GM18505 (cell line): ENCODE measurements around the gene PKLR.
"Not testable (repeated sequence)": the region's sequence is repeated elsewhere in the genome, so short reads cannot be mapped to it uniquely, and the experiment has no call there.

Experiments used
- ATAC-seq: cut with Tn5 transposase; IDR thresholded peaks from one replicate; pipeline ENCODE4 v1.9.1; 2021; ENCODE audit not compliant: unreplicated experiment
- POLR2A ChIP-seq: IDR thresholded peaks from 4 replicates; pipeline ENCODE4 v1.6.1; 2011; ENCODE audit warnings: borderline replicate concordance; ENCODE audit not compliant: insufficient read depth, insufficient read length; ENCODE audit errors: extremely low read depth

Gene PKLR

DNA sequence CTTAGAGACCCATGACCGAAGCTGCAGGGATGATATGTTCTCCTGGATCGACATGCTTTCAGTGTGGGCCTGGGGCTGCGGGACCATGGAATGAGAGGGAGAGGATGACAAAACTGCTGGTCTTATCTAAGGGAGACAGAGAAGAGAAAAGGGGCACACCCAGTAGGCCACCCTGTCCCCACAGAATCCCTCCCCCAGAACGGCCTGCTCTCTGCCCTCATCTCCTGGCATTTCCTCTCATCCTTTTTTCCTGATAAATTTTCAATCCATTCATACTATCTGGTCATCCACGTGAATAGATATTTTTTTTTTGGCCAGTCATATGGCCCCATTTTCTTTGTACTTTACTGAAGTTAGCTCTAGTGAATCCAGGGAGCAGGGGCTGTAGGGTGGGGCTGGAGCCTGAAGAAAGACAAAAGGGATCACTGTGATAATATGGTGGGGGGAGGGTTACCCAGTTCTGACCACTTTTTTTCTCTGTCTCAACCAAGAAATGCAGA is at the start of gene PKLR:
Gene PKLR (minus strand): TSS at position 97 of the 500 bp plus-strand sequence. CDS start 43 bp downstream, at position 54.
- TF ChIP-seq POLR2A = no peak
- ATAC-seq = no peak

DNA sequence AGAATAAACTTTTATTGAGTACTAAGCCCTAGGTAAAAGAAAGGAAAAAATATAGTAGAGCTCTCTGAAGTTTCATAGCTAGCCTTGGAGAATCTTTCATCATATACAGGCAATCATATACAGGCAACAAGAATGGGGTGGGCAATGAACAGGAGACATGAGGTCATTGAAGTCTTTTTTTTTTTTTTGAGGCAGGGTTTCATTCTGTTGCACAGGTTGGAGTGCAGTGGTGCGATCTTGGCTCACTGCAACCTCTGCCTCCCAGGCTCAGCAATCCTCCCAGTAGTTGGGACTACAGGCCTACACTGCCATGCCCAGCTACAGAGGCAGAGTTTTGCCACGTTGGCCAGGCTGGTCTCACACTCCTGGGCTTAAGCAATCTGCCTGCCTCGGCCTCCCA is 41.6 kb upstream of the PKLR start:
- no peak for TF ChIP-seq POLR2A

DNA sequence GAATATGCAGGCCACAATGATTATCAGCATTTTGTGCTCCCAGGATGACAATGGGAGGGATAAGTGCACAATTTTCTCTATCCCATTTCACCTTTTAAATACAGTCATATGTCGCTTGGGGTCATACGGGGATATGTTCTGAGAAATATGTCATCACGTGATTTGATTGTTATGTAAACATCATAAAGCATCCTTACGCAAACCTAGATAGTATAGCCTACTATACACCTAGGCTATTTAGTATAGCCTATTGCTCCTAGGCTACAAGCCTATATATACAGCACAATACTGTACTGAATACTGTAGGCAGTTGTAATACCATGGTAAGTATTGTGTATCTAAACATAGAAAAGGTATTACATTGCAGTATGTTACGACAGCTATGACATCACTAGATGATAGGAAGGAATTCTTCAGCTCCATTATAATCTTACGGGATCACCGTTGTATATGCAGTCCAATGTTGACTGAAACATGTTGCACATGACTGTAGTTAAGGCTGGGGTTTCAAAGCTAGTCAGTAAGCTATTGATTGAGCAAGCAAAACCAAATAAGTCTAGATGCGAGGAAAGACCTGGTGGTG is 38.4 kb upstream of the PKLR start:
- no peak for ATAC-seq
- no peak for TF ChIP-seq POLR2A

More for the DNA sequence above, 41.6 kb upstream of the PKLR start:
- no peak for ATAC-seq

DNA sequence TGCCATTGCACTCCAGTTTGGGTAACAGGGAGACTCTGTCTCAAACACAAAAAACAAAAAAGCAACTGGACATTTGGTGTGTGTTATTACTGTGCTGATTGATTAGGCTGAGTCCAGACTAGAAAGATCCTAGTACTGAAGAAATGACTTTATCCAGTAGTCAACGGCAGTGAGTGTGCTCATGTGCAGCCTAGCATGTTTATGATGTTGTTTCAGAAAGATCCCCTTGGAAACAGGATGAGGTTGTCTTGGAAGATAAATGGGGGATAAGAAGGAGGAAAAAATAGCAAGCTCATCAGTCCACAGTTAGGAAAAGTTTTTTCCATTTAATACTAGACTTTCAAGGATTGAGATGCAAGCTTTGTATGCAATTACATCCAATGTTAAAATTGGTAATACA is 33.7 kb upstream of the PKLR start:
- no peak for ATAC-seq
- no peak for TF ChIP-seq POLR2A

DNA sequence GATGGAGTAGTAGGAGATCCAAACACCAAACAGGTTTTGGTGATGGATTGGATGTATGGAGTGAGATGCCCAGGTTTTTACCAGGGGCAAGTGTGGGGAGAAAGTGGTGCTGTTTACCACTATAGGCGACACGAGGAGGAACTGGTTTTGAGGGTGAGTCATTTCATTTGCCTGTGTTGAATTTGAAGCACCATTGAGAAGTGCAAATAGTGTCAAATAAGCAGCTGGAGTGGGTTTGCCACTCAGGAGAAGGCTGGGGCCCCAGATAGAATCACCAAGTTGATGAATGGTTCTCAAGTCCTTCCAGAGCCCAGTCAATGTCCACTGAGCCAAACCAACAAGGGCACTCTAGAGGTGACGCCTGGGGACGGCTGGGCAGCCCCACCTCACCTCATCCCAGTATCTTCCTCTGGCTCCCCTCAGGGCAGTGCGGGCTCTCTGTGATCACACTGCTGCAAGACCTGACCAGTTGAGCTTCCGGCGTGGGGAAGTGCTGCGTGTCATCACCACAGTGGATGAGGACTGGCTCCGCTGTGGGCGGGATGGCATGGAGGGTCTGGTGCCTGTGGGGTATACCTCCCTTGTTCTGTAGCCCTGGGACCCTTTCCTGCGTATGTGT is 28.9 kb upstream of the PKLR start:
- ATAC-seq = no peak
- TF ChIP-seq POLR2A = no peak

DNA sequence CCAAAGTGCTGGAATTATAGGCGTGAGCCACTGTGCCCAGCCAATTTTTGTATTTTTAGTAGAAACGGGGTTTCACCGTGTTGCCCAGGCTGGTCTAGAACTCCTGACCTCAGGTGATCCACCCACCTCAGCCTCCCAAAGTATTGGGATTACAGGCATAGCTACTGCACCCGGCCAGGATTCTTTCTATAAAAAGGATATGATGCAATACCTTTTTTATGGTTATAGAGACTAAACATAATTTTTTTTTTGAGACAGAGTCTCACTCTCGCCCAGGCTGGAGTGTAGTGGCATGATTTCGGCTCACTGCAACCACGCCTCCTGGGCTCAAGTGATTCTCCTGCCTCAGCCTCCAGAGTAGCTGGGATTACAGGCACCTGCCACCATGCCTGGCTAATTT is 27.6 kb upstream of the PKLR start:
- ATAC-seq = not testable (repeated sequence)

DNA sequence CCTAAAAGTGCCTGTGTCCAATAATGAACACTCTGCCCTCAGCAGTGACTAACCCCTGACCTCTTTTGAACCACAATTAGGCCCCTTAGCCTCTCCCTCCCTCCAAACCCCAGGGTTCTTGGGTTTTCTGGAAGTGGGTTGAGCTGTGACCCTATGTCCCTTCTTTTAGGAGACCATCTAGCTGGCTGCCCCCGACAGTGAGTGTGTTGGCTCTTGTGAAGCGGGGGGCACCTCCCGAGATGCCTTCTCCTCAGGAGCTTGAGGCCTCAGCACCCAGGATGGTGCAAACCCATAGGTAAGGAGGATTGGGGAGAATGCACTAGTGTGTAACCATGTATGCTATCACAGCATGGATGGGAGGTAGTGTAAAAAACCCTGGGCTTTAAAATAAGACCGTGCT is 26.7 kb upstream of the PKLR start:
- no peak for ATAC-seq
- TF ChIP-seq POLR2A = no peak

DNA sequence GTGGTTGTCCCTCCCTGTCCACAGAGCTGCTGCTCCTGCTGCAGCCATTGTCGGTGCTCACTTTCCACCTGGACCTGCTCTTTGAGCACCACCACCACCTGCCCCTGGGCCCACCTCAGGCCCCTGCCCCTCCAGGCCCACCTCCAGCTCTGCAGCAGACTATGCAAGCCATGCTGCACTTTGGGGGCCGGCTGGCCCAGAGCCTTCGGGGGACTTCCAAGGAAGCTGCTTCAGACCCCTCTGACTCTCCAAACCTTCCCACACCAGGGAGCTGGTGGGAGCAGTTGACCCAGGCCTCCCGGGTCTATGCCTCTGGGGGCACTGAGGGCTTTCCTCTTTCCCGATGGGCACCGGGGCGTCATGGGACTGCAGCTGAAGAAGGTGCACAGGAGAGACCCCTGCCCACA is 25.4 kb upstream of the PKLR start:
- no peak for ATAC-seq
- TF ChIP-seq POLR2A = no peak

DNA sequence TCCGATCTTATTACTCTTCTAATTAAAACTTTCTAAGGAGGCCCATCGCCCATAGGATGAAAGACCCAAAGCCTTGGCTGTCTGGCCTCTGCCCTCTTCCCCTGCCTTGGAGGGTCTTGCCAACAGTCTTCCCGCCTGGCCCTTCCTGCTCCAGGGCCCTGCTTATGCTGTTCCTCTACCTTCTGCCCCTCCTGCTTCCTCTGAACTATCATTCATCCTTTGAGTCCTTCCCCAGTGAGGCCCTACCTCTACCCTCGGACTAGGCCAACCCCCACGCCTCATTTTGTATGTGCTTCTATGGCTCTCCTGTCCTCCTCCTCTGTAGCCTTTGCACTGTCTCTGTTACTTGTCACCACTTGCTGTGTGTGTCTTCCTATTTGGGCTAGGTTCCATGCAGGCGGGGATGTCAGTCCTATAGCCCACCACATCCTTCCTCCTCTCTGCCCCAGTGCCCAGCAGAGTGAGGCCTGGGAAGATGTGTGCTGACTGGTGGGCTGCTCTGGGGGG is 24.8 kb upstream of the PKLR start:
- no peak for TF ChIP-seq POLR2A
- ATAC-seq = no peak

DNA sequence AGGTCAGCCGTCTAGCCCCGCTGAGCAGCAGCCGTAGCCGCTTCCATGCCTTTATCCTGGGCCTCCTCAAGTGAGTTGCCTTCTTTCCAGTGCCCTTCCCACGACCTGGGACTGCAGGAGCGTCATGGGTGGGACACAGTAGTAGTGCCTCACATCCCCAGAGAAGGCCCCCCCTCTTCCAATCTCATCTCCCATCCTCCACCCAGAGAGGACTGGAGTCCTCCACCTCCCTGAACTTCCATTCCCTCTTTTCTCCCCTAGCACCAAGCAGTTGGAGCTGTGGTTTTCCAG is 24.3 kb upstream of the PKLR start:
- TF ChIP-seq POLR2A = no peak
- ATAC-seq = no peak

DNA sequence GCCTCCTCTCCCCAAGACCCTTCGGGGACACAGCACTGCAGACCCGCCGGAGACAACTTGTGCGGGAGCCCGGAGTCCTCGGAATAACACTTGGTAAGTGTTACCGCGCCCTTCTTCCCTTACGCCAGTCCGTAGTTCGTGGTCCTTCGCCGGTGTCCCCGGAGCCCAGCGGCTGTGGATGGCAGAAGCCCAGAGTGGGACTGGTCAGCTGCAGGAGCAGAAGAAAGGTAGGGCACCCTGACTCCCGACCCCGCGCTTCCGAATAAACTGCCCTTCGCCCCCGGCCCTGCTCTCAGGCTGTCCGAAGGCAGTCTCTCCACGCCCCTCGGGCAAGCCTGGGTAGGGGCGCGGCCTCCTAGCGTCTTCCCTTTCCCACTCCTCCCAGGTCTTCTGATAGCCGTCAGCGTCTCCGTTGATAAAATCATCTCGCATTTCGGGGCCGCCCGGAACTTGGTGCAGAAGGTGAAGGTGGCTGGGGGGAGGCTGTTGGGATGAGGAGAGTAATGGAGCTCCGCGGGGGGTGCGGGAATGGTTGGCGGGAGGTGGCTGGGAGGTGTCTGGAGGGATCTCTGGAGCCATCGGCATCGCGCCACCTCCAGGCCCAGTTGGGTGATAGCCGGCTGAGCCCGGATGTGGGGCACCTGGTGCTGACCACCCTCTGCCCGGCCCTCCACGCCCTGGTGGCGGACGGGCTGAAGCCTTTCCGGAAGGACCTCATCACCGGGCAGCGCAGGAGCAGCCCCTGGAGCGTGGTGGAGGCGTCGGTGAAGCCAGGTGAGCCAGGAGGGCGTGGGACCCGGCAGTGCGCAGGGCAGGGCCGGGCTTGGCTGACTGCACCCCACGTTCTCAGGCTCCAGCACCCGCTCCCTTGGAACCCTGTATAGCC is 23.7 kb upstream of the PKLR start:
- TF ChIP-seq POLR2A = no peak
- no peak for ATAC-seq

DNA sequence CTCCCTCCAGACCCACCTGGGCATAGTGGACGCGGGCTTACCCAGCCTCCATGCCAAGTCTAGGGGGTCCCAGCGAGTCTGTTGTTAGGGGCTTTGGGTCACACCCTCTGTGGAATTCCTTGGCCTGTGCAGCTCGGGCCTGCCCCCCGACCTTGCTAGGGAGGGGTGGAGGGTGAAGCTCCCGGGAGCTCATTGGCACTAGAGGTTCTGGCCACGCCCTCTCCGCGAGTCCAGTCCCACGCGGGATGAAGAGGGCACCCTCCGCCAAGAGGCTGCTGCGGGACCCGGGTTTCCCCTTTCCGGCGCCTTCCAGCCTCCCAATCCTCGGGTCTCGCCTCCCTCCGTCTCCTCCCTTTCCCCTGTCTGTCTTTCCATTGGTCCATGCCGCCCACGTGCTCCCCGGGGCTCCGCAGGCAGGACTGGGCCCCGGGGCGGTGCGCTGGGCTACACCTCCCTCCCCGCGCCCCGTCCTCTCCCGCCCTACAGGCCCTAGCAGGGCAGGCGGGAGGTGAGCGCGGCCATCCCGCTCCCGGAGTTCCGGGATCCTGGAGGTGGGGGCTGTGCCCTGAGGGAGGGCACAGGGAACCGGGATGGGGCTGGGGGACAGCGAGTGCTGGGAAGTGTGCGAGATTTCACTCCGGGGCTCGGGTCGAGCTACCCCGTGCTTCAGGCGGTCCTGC is 22.9 kb upstream of the PKLR start:
- TF ChIP-seq POLR2A = peak; percentile 52
- peak; percentile 57 for ATAC-seq

DNA sequence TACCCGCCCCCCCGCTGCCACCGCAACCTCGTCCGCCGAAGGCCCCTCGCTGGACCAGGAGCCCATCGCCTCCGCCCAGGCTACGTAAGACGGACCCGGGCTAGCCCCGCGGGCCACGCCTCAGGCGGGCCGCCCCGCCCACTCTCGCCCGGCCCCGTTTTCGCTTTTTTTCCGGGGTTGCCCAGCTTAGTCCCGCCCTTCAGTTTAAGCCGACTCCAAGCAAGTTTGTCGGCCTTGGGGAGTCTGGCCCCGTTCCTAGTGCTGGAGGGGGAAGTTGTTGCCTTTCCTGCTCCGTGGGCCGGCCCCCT is 22.4 kb upstream of the PKLR start:
- peak; percentile 34 for ATAC-seq
- TF ChIP-seq POLR2A = peak; percentile 44
